ENCODE measurements around the gene EPS8.

- no peak for TF ChIP-seq GATA2 (IDR thresholded peaks at IDR 0.05; ENCODE audit: low read depth, low read length)
- TF ChIP-seq GATA3 (IDR thresholded peaks at IDR 0.05; ENCODE audit: low read depth, low read length): no peak
Observed at GRCh38 chr12:15583804-15584203, 205.4 kb downstream of the EPS8 start.

Measured in SH-SY5Y (cell line).